ENCODE results near the gene SCN5A. TPM values are rescaled to one million over a fixed set of nuclear protein-coding genes. Genes with fewer than 3 reads are reported as not detected.

SCN5A gene
- total and polyA plus RNA-seq, 2 of the 4 experiments (the other 2 are of a cell fraction) = 1.9 to 2.0 TPM

DNA sequence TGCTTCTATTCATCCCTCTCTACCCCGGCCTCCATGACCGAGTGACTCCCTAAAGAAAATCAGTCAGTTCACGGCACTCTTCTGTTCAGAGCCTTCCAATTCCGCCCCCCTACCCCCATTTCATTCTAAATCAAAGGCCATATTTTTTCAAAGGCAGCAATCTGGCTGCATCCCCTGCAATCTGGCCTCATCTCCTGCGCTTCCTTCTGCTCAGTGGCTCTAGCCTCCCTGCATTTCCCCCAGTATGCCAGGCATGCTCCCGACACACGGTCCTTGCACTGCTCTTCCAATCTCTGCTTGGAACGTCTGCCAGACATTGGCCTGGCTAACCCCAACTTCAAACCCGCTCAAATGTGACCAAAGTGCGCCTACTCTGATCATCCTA is 85.6 kb downstream of the SCN5A start:
- H4K91ac ChIP-seq (ENCODE audit: insufficient read depth, low read depth, low read length) = no peak overlapping the region
- no peak overlapping the region for H3K4me3 ChIP-seq (ENCODE audit: insufficient read depth, low read depth, low read length)
- H3K4me1 ChIP-seq (ENCODE audit: control insufficient read depth, insufficient read depth, low read length) = no peaks in the 10 kb centered on the region
- TF ChIP-seq, protein P1, sequence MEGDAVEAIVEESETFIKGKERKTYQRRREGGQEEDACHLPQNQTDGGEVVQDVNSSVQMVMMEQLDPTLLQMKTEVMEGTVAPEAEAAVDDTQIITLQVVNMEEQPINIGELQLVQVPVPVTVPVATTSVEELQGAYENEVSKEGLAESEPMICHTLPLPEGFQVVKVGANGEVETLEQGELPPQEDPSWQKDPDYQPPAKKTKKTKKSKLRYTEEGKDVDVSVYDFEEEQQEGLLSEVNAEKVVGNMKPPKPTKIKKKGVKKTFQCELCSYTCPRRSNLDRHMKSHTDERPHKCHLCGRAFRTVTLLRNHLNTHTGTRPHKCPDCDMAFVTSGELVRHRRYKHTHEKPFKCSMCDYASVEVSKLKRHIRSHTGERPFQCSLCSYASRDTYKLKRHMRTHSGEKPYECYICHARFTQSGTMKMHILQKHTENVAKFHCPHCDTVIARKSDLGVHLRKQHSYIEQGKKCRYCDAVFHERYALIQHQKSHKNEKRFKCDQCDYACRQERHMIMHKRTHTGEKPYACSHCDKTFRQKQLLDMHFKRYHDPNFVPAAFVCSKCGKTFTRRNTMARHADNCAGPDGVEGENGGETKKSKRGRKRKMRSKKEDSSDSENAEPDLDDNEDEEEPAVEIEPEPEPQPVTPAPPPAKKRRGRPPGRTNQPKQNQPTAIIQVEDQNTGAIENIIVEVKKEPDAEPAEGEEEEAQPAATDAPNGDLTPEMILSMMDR (conservative IDR thresholded peaks at IDR 0.05; ENCODE audit: low read depth, low read length) = no peak
- no peak for TF ChIP-seq RCOR1 (IDR thresholded peaks at IDR 0.05; ENCODE audit: insufficient replicate concordance, low read length)
- TF ChIP-seq RFX5 (IDR thresholded peaks at IDR 0.05; ENCODE audit: low read depth, low read length) = no peak
- no peak for TF ChIP-seq NFE2L2 (IDR thresholded peaks at IDR 0.05; ENCODE audit: low read depth, low read length)
- no peak overlapping the region for H2AFZ ChIP-seq (replicated peaks; ENCODE audit: low read length, poor library complexity)
- no peaks in the 10 kb centered on the region for H3K9me1 ChIP-seq (ENCODE audit: insufficient read depth, low read length)
- H3K79me1 ChIP-seq (ENCODE audit: low read depth in 1 of 2, low read length in 2 of 2) = no peaks in the 10 kb centered on the region
- H3K36me3 ChIP-seq (ENCODE audit: control insufficient read depth, insufficient read depth, low read length) = no peaks in the 10 kb centered on the region
- no peak overlapping the region for H3K23ac ChIP-seq (ENCODE audit: low read depth, low read length)
- no peak overlapping the region for H3K9ac ChIP-seq (ENCODE audit: low read depth, low read length)
- no peak overlapping the region for H2BK20ac ChIP-seq (ENCODE audit: low read depth, low read length)
- H3K4ac ChIP-seq (ENCODE audit: low read depth, low read length) = no peak overlapping the region
- H3K27me3 ChIP-seq (ENCODE audit: control insufficient read depth, insufficient read depth, low read length) = no peaks in the 10 kb centered on the region
- in situ Hi-C loops (cut with MboI; ENCODE audit: low sequenced_read_pairs) (no loop called here), intact Hi-C loops (cut with micrococcal nuclease) (no loop called here), dilution Hi-C loops (cut with HindIII; ENCODE audit: low sequenced_read_pairs, unreplicated experiment) (no loop called here)
- no peak overlapping the region for H3K14ac ChIP-seq (replicated peaks; ENCODE audit: low read depth, low read length)
- no peak overlapping the region for H2BK120ac ChIP-seq (ENCODE audit: low read depth, low read length)
- H3K4me2 ChIP-seq (ENCODE audit: low read depth, low read length) = no peak overlapping the region
- H2AK5ac ChIP-seq (ENCODE audit: low read depth, low read length) = no peak overlapping the region
- POLR2A ChIA-PET (ENCODE audit: unreplicated experiment) = no interaction called here
- H3K9me3 ChIP-seq (ENCODE audit: control insufficient read depth, insufficient read depth, low read length) = no peaks in the 10 kb centered on the region
- no peak overlapping the region for H4K8ac ChIP-seq (ENCODE audit: low read depth in 2 of 2, low read length in 2 of 2)
- no TSS peak for BruUV-seq (replicated peaks)
- CTCF ChIA-PET = no interaction called here
- no peak overlapping the region for H4K5ac ChIP-seq (ENCODE audit: low read depth, low read length)
- H3K18ac ChIP-seq (ENCODE audit: low read depth, low read length) = no peak overlapping the region
- no peaks in the 10 kb centered on the region for H4K20me1 ChIP-seq (ENCODE audit: insufficient read depth, low read length)
- no peak for ATAC-seq (ENCODE audit: low read depth)
- H2AK9ac ChIP-seq (replicated peaks; ENCODE audit: low read depth, low read length, poor library complexity) = no peak overlapping the region
- no peak overlapping the region for H2BK15ac ChIP-seq (ENCODE audit: low read depth, low read length)
- WGBS, 2 experiments (ENCODE audit: extremely low coverage in 2 of 2, insufficient read length in 1 of 2) = 78% methylated on average over 9 of the region's 10 CpGs; no CpG with 5 or more reads in 1 of the 2 experiments
- H2BK5ac ChIP-seq (ENCODE audit: low read depth, low read length, poor library complexity, severe bottlenecking) = no peak overlapping the region
- DNase-seq = no peak
- no peak overlapping the region for H3K56ac ChIP-seq (ENCODE audit: extremely low read depth, insufficient read depth, low read length)
- no peak overlapping the region for H3K27ac ChIP-seq (ENCODE audit: insufficient read depth, low read length)

Data from IMR-90 (cell line).